OCI-LY3 (cell line): ENCODE measurements around the gene GJB5.
"Not testable (repeated sequence)": the region's sequence is repeated elsewhere in the genome, so short reads cannot be mapped to it uniquely, and the experiment has no call there.

Experiments used
- H2AFZ ChIP-seq: fragments of 200-600, 300-600 bp; shearing (Covaris generic); 2 replicates; pipeline ENCODE4 v1.6.0; 2014; ENCODE audit warnings: antibody characterized with exemption, low read depth, low read length
- H3K27ac ChIP-seq: fragments of 200-600, 300-600 bp; sonication (generic); 2 replicates; pipeline ENCODE4 v1.5.1; 2014; ENCODE audit warnings: mild to moderate bottlenecking, low read length, moderate library complexity, mixed read lengths
- H3K27me3 ChIP-seq: fragments of 200-600, 300-600 bp; sonication (generic); 2 replicates; pipeline ENCODE4 v1.6.1; 2014; ENCODE audit warnings: low read depth, low read length, mixed read lengths
- H3K36me3 ChIP-seq: fragments of 200-600, 300-600 bp; sonication (generic); replicated peaks from 2 replicates; pipeline ENCODE3; 2014; ENCODE audit warnings: low read depth, low read length, mixed read lengths
- H3K4me1 ChIP-seq: fragments of 300-600, 200-600 bp; sonication (generic); 2 replicates; pipeline ENCODE4 v1.6.1; 2014; ENCODE audit warnings: low read length, mixed read lengths
- H3K4me2 ChIP-seq: fragments of 200-600, 300-600 bp; sonication (generic); 2 replicates; pipeline ENCODE4 v1.6.1; 2014; ENCODE audit warnings: low read length, mixed read lengths
- H3K4me3 ChIP-seq: fragments of 300-600, 200-600 bp; sonication (generic); 2 replicates; pipeline ENCODE4 v1.5.1; 2014; ENCODE audit warnings: antibody characterized with exemption, mild to moderate bottlenecking, low read length, moderate library complexity
- H3K79me2 ChIP-seq: fragments of 300-600, 200-600 bp; shearing (Covaris generic); 2 replicates; pipeline ENCODE4 v1.6.1; 2014; ENCODE audit warnings: mild to moderate bottlenecking, low read length, mixed read lengths
- H3K9ac ChIP-seq: fragments of 300-600, 200-600 bp; shearing (Covaris generic); 2 replicates; pipeline ENCODE4 v1.6.0; 2014; ENCODE audit warnings: mild to moderate bottlenecking, low read length, moderate library complexity
- H3K9me3 ChIP-seq: fragments of 200-600, 300-600 bp; shearing (Covaris generic); 2 replicates; pipeline ENCODE4 v1.6.1; 2014; ENCODE audit warnings: low read length, mixed read lengths; ENCODE audit not compliant: insufficient read depth
- H4K20me1 ChIP-seq: fragments of 200-600, 300-600 bp; sonication (generic); 2 replicates; pipeline ENCODE4 v1.6.1; 2016; ENCODE audit warnings: low read length, mixed read lengths; ENCODE audit not compliant: insufficient read depth
- EZH2phosphoT487 ChIP-seq: fragments of 200-600 bp; shearing (Covaris generic); IDR thresholded peaks from 2 replicates; pipeline ENCODE4 v1.6.1; 2018; ENCODE audit warnings: antibody characterized with exemption, mixed run types, low read depth
- TF ChIP-seq, protein P1 (sequence below): fragments of 200-600, 300-600 bp; sonication (generic); IDR thresholded peaks from 2 replicates; pipeline ENCODE4 v1.5.1; 2014; ENCODE audit warnings: antibody characterized with exemption, low read length, low read depth

The GJB5 gene

DNA sequence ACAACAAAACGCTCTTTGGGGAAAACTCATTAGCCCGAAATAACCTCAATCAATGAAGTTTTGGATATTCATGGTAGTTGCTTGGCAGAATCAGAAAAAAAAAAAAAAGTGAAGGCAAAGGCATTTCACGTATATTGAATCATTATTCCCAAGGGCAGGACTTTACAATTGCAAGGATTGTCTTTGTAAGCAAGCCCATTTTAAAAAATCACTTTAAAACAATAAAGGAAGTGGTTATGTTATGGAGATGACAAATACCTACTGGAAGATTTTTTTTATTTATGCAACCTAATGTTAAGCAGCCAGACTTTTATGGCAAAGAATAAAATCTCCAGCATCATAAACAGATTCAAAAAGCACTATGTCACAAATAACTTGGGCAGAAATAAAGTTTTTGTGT, 14.0 kb downstream of the GJB5 start:
- Histone ChIP-seq H2AFZ (no peak overlapping the region), H3K36me3 (no peaks in the 10 kb centered on the region), H3K4me3 (no peak overlapping the region), H3K9ac (no peak overlapping the region), H3K27ac (no peak overlapping the region), H3K4me1 (no peaks in the 10 kb centered on the region), H3K4me2 (no peak overlapping the region), H3K79me2 (no peaks in the 10 kb centered on the region), H3K9me3 (no peaks in the 10 kb centered on the region), H3K27me3 (0 out of 2 replicates have a peak, but pooled peaks cover 4% of the 10 kb centered on the region), H4K20me1 (no peaks in the 10 kb centered on the region)
- TF ChIP-seq, protein P1, sequence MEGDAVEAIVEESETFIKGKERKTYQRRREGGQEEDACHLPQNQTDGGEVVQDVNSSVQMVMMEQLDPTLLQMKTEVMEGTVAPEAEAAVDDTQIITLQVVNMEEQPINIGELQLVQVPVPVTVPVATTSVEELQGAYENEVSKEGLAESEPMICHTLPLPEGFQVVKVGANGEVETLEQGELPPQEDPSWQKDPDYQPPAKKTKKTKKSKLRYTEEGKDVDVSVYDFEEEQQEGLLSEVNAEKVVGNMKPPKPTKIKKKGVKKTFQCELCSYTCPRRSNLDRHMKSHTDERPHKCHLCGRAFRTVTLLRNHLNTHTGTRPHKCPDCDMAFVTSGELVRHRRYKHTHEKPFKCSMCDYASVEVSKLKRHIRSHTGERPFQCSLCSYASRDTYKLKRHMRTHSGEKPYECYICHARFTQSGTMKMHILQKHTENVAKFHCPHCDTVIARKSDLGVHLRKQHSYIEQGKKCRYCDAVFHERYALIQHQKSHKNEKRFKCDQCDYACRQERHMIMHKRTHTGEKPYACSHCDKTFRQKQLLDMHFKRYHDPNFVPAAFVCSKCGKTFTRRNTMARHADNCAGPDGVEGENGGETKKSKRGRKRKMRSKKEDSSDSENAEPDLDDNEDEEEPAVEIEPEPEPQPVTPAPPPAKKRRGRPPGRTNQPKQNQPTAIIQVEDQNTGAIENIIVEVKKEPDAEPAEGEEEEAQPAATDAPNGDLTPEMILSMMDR: no peak
- no peak for TF ChIP-seq EZH2phosphoT487

DNA sequence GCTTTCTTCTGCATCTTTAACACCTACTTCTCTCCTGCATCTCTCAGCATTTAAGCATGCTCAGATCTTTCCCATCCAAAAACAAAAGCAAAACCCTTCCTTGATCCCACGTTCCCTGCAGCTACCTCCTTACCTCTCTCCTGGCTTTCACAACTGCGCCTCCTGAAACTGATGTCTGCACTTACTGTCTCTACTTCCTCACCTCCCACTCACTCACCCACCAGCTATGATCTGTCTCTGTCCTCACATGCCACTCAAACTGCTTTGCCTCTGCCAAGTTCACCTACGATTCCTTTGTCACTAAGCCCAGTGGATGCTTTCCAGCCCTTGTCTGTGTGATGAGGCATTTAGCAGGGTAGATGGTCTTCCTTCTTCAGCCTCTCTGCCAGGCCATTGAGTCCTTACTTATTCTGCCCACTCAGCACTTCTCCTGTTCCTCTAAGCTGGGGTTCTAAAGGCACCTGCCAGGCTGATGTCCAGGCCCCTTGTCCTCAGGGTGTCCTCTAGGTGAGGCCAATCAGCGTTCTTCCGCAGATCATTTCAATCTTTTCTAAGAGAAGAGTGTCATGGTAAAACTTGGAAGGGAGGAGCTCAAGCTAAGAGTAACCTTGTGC, 16.2 kb downstream of the GJB5 start:
- Histone ChIP-seq H3K9ac (no peak overlapping the region), H3K4me2 (no peak overlapping the region), H3K4me3 (no peak overlapping the region), H3K9me3 (no peaks in the 10 kb centered on the region), H4K20me1 (no peaks in the 10 kb centered on the region), H3K36me3 (no peaks in the 10 kb centered on the region), H3K27ac (no peak overlapping the region), H3K4me1 (no peaks in the 10 kb centered on the region), H3K27me3 (0 out of 2 replicates have a peak, but pooled peaks cover 4% of the 10 kb centered on the region), H3K79me2 (no peaks in the 10 kb centered on the region), H2AFZ (no peak overlapping the region)
- TF ChIP-seq, protein P1: no peak
- no peak for TF ChIP-seq EZH2phosphoT487

DNA sequence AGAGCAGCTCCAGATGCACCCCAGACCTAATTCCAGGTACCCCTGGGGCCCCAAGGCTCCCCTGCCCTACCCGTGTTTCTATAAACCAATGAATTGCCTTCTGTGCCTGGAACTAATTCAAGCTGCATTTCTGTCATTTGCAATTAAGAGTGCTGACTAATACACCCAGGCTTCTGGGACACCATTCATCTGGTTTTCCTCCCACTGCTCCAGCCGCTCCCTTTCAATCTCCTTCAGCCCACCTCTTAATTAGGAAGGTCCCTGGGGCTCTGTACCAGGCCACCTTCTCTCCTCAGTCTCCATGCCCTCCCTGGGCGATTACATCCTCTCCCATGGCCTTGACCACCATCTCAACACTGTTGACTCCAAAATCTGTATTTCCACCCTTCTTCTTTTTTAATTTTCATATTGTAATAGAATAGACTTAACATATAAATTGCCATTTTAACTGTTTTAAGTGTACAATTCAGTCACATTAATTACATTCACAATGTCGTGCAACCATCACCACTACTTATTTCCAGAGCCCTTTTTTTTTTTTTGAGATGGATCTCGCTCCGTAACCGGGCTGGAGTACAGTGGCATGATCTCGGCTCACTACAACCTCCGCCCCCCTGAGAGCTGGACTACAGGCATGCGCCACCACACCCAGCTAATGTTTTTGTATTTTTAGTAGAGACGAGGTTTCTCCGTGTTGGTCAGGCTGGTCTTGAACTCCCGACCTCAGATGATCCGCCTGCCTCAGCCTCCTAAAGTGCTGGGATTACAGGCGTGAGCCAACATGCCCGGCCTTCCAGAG, 16.9 kb downstream of the GJB5 start:
- no peak overlapping the region for H3K27ac ChIP-seq
- no peak overlapping the region for H3K4me2 ChIP-seq
- no peaks in the 10 kb centered on the region for H3K79me2 ChIP-seq
- no peaks in the 10 kb centered on the region for H3K9me3 ChIP-seq
- no peak overlapping the region for H2AFZ ChIP-seq
- no peak overlapping the region for H3K9ac ChIP-seq
- no peaks in the 10 kb centered on the region for H3K4me1 ChIP-seq
- H3K27me3 ChIP-seq: 0 out of 2 replicates have a peak, but pooled peaks cover 4% of the 10 kb centered on the region
- TF ChIP-seq, protein P1: no peak
- no peak for TF ChIP-seq EZH2phosphoT487
- no peaks in the 10 kb centered on the region for H3K36me3 ChIP-seq
- no peaks in the 10 kb centered on the region for H4K20me1 ChIP-seq
- H3K4me3 ChIP-seq: no peak overlapping the region

DNA sequence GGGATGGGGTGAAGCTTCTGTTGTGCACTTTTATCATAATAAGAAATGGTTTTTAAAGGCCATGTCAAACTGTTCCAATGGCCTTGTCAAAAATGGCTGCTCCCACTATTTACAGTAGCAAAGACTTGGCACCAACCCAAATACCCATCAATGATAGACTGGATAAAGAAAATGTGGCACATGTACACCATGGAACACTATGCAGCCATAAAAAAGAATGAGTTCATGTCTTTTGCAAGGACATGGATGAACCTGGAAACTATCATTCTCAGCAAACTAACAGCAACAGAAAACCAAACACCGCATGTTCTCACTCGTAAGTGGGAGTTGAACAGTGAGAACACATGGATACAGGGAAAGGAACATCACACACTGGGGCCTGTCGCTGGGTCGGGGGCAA, 18.3 kb downstream of the GJB5 start:
- H2AFZ ChIP-seq, H3K9ac ChIP-seq, H3K27me3 ChIP-seq, H3K4me2 ChIP-seq, H3K27ac ChIP-seq, H4K20me1 ChIP-seq, H3K79me2 ChIP-seq, H3K36me3 ChIP-seq, H3K9me3 ChIP-seq, H3K4me3 ChIP-seq, H3K4me1 ChIP-seq: not testable (repeated sequence)
